Activated naive CD4-positive, alpha-beta T cell (primary cell): ENCODE results near the gene TRIM31.
"Not testable (repeated sequence)": the region's sequence is repeated elsewhere in the genome, so short reads cannot be mapped to it uniquely, and the experiment has no call there.

Source experiments
- DNase-seq, 4 experiments: peaks; one replicate each; lab custom pipeline; 2025; lab: John Stamatoyannopoulos, UW

The TRIM31 gene

GRCh38 chr6:30149234-30149633 lies 36.3 kb upstream of the TRIM31 start:
- no peak for DNase-seq

GRCh38 chr6:30147096-30147495 lies 34.2 kb upstream of the TRIM31 start:
- DNase-seq, result no peak

- no peak for DNase-seq
These were observed 32.9 kb upstream of the TRIM31 start for GRCh38 chr6:30145818-30146217.

GRCh38 chr6:30144811-30145210 lies 31.9 kb upstream of the TRIM31 start:
- DNase-seq, result no peak

GRCh38 chr6:30143780-30144179 lies 30.9 kb upstream of the TRIM31 start:
- DNase-seq, result no peak

- no peak for DNase-seq
These were observed 29.8 kb upstream of the TRIM31 start for GRCh38 chr6:30142665-30143064.

GRCh38 chr6:30140240-30140639 lies 27.4 kb upstream of the TRIM31 start:
- not testable (repeated sequence) for DNase-seq

GRCh38 chr6:30136570-30137286 lies 23.8 kb upstream of the TRIM31 start:
- no peak for DNase-seq

GRCh38 chr6:30135757-30136156 lies 22.9 kb upstream of the TRIM31 start, which contains the start of gene TRIM40:
TRIM40 (plus strand) TSS chr6:30136140; CDS start chr6:30137037, 897 bp downstream.
- DNase-seq, result no peak

GRCh38 chr6:30135147-30135546 lies 22.3 kb upstream of the TRIM31 start:
- DNase-seq, result no peak

GRCh38 chr6:30131947-30132497 lies 19.1 kb upstream of the TRIM31 start:
- DNase-seq, result no peak

GRCh38 chr6:30130887-30131862 lies 18.3 kb upstream of the TRIM31 start:
- peak in 2 of 4 experiments; percentile 26 to 33 for DNase-seq

GRCh38 chr6:30130179-30130679 lies 17.3 kb upstream of the TRIM31 start:
- no peak for DNase-seq

- no peak for DNase-seq
These were observed 16.6 kb upstream of the TRIM31 start for GRCh38 chr6:30129265-30130178.

- DNase-seq, result no peak
These were observed 14.6 kb upstream of the TRIM31 start for GRCh38 chr6:30127238-30128093.

- no peak for DNase-seq
These were observed 9.6 kb upstream of the TRIM31 start for GRCh38 chr6:30122515-30122914.

GRCh38 chr6:30121446-30122366 lies 8.8 kb upstream of the TRIM31 start:
- no peak for DNase-seq

- not testable (repeated sequence) for DNase-seq
These were observed 5.8 kb upstream of the TRIM31 start for GRCh38 chr6:30118691-30119090.

GRCh38 chr6:30116724-30117123 lies 3.8 kb upstream of the TRIM31 start:
- no peak for DNase-seq
